Stomach smooth muscle (tissue), 2 donors: Measurements from ENCODE around the gene DBI.

Source experiments
- H3K27ac ChIP-seq: one replicate; pipeline ENCODE4 v1.7.0; 2013; ENCODE audit warnings: mild to moderate bottlenecking, low read length, inconsistent platforms
- H3K27me3 ChIP-seq, 2 donors: one replicate each; pipeline ENCODE4 v1.7.0; 2013; ENCODE audit warnings: low read length in 2 of 2; ENCODE audit not compliant: insufficient read depth in 2 of 2, control insufficient read depth in 1 of 2
- H3K36me3 ChIP-seq, 2 donors: one replicate each; pipeline ENCODE4 v1.7.0; 2013; ENCODE audit warnings: low read length in 2 of 2; ENCODE audit not compliant: control insufficient read depth in 2 of 2, insufficient read depth in 2 of 2
- H3K4me1 ChIP-seq: one replicate; pipeline ENCODE4 v1.7.0; 2013; ENCODE audit warnings: low read length; ENCODE audit not compliant: control insufficient read depth, insufficient read depth
- H3K4me3 ChIP-seq, 2 donors: one replicate each; pipeline ENCODE4 v1.7.0; 2013; ENCODE audit warnings: low read length in 2 of 2
- H3K9ac ChIP-seq, 2 donors: one replicate each; pipeline ENCODE4 v1.7.0; 2013; ENCODE audit warnings: low read length in 2 of 2, mild to moderate bottlenecking in 1 of 2
- H3K9me3 ChIP-seq, 2 donors: one replicate each; pipeline ENCODE4 v1.7.0; 2013; ENCODE audit warnings: low read length in 2 of 2; ENCODE audit not compliant: control insufficient read depth in 2 of 2
- donor health status: healthy.
- donor health status: Pancreatic carcinoma.

Gene DBI

DNA sequence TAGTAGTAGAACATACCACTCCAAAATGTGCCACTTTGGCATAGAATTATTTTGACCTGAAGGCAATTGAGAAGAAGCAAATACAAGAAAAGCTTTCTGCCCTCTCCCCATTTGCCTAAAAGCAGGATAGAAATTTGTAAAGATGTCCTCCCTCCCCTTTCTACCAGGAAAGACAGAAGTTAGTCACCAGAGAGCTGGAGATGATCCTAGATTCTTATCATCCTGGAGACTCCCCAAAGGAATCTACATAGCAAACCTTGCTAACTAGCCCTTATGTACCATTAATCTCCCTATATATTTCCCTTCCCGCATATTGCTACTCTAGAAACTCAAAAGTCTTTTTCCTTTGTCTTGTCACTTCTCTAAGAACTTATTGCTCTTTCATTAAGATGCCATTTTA lies 52.3 kb downstream of the DBI start:
- H3K9me3 ChIP-seq, result peaks cover 4 to 7% of the 10 kb centered on the region in 2 donors
- H3K4me3 ChIP-seq, result no peak overlapping the region
- no peak overlapping the region for H3K27ac ChIP-seq
- H3K9ac ChIP-seq, result no peak overlapping the region
- no peaks in the 10 kb centered on the region for H3K4me1 ChIP-seq
- H3K36me3 ChIP-seq, result no peaks in the 10 kb centered on the region
- no peaks in the 10 kb centered on the region for H3K27me3 ChIP-seq

DNA sequence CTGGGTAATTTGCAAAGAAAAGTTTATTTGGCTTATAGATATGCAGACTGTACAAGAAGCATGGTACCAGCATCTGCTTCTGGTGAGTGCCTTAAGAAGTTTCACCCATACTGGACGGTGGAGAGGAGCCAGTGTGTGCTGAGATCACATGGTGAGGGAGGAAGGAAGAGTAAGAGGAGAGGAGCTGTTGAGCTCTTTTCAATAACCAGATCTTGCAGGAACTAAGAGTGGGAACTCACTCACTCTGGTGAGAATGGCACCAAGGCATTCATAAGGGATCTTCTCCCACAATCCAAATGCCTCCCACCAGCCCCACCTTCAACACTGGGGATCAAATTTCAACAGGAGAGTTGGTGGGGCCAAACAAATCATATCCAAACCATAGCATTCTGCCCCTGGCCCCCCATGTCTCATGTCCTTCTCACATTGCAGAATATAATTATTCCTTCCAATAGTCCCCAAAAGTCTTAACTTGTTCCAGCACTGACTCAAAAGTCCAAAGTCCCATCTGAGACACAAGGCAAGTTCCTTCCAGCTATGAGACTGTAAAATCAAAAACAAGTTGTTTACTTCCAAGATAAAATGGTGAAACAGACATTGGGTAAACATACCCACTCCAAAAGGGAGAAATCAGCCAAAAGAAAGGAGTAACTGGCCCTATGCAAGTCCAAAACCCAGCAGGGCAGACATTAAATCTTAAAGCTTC lies 53.2 kb downstream of the DBI start:
- Histone ChIP-seq H3K27ac (no peak overlapping the region), H3K4me3 (no peak overlapping the region), H3K9me3 (peaks cover 2 to 4% of the 10 kb centered on the region in 2 donors), H3K4me1 (no peaks in the 10 kb centered on the region), H3K36me3 (no peaks in the 10 kb centered on the region), H3K27me3 (no peaks in the 10 kb centered on the region), H3K9ac (no peak overlapping the region)

DNA sequence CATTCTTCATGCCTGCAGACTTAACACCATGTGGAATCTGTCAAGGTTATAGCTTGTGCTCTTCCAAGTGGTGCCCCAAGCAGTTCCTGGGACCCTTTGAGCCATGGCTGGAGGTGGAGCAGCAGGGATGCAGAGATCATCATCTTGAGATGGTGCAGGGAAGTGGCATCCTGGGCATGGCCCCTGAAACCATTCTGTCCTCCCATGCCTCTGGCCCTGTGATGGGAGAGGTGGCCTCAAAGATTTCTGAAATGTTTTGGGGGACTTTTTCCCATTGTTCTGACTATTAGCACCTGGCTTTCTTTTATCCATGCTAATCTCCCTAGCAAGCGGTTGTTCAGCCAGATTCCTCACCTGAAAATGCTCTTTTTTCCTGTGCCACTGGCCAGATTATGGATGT lies 54.5 kb downstream of the DBI start:
- no peak overlapping the region for H3K9ac ChIP-seq
- no peaks in the 10 kb centered on the region for H3K36me3 ChIP-seq
- H3K9me3 ChIP-seq, result peaks cover 0 to 4% of the 10 kb centered on the region in 2 donors
- no peak overlapping the region for H3K27ac ChIP-seq
- no peaks in the 10 kb centered on the region for H3K4me1 ChIP-seq
- H3K4me3 ChIP-seq, result no peak overlapping the region
- H3K27me3 ChIP-seq, result no peaks in the 10 kb centered on the region

DNA sequence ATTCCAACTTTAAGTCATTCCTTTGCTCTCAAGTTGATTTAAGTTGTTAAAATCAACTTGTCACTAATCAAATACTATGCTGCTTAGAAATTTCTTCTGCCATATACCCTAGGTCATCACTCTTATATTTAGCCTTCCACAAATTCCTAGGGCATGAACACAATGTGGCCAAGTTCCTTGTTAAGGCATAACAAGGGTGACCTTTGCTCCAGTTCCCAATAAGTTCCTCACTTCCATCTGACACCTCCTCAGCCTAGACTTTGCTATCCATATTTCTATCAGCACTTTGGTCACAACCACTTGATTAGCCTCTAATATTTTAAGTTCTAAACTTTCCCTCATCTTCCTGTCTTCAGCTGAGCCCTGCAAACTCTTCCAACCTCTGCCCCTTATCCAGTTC lies 55.0 kb downstream of the DBI start:
- H3K27me3 ChIP-seq, result no peaks in the 10 kb centered on the region
- H3K9ac ChIP-seq, result no peak overlapping the region
- H3K4me3 ChIP-seq, result no peak overlapping the region
- no peaks in the 10 kb centered on the region for H3K36me3 ChIP-seq
- H3K27ac ChIP-seq, result no peak overlapping the region
- no peaks in the 10 kb centered on the region for H3K4me1 ChIP-seq
- peaks cover 0 to 4% of the 10 kb centered on the region in 2 donors for H3K9me3 ChIP-seq
